GM19099 (cell line): ENCODE measurements around the gene P2RX5.

Experiments
- POLR2A ChIP-seq: IDR thresholded peaks from 3 replicates; pipeline ENCODE4 v1.6.1; 2011; ENCODE audit warnings: low read depth; ENCODE audit not compliant: insufficient read length; ENCODE audit errors: extremely low read depth

Gene P2RX5

DNA sequence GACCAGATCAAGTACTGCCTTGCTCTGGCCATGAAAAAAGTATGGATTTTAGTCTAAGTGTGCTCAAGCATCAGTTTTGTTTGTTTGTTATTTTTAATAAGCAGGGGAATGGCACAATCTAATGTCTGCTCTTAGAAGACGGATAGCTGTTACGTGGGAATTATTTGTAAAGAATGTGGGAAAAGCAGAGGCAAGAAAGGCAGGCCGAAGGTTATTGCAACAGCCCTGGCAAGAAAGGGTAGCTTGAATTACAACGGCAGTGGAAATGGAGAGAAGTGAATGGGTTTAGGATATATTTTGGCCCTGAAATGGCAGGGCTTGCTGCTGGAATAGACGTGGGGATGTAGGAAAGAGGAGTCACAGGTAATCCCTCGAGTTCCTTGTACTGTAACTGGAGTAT, 26.8 kb upstream of the P2RX5 start:
- no peak for TF ChIP-seq POLR2A

GRCh38 chr17:3719265-3719664, 23.3 kb upstream of the P2RX5 start:
- TF ChIP-seq POLR2A: no peak

DNA sequence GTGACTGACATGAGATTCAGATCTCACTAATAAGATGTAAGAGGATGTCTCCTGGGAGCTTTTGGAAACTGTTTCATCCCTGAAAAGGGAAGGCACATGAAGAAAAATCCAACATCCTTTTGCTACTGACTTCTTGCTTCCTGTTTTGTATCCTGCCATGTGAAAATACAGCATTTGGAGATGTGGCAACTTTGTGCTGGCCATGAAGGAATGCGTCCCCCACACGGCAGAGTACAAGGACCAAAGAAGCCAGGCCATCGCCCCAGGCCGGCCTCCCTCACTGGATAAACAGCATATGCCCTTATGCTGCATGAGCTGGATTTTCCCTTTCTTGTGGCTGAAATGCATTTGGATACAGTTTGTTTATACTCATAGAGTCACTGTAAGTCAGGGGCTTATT, 22.2 kb upstream of the P2RX5 start:
- TF ChIP-seq POLR2A: no peak

GRCh38 chr17:3715296-3715695, 19.3 kb upstream of the P2RX5 start:
- TF ChIP-seq POLR2A: no peak

DNA sequence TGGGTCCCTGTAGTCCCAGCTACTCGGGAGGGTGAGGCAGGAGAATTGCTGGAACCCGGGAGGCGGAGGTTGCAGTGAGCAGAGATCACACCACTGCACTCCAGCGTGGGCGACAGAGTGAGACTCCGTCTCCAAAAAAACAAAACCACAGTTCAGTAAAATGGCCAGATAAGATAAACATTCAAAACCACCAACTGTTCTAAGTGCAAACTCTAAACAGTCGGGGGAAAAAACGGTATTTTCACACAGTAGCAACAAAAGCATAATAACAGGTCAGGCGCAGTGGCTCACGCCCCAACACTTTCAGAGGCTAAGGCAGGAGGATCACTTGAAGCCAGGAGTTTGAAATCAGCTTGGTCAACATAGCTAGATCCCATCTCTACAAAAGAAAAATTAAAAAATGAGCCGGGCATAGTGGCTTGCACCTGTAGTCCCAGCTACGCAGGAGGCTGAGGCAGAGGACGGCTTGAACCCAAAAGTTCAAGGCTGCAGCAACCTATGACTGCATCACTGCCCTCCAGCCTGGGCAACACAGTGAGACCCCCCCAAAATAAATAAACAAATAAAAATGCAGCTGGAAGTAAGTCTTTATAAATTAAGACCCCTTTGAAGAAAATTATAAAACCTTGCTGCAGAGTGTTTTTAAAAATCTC, 17.0 kb upstream of the P2RX5 start:
- no peak for TF ChIP-seq POLR2A

- no peak for TF ChIP-seq POLR2A
Measured at GRCh38 chr17:3710951-3711383, 15.0 kb upstream of the P2RX5 start.

DNA sequence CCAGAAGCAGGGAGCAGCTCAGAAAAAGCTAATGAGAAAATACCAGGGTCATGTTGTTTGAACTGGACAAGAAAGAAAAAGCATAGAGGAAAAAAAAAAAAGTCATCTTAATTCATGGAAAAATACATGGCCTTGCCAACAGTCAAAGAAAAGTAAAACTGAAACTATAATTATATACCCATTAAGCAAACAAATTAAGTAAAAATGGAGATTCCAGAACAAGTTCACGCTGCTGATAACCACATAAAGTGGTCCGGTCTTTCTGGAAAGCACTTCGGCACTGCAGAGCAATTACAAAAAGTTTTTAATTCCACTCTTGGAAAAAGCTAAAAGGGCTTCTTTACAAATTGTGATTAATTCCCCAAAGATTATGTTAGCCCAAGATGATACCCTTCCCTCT, 12.4 kb upstream of the P2RX5 start:
- no peak for TF ChIP-seq POLR2A

- TF ChIP-seq POLR2A: no peak
Measured at GRCh38 chr17:3704931-3705717, 9.2 kb upstream of the P2RX5 start.

DNA sequence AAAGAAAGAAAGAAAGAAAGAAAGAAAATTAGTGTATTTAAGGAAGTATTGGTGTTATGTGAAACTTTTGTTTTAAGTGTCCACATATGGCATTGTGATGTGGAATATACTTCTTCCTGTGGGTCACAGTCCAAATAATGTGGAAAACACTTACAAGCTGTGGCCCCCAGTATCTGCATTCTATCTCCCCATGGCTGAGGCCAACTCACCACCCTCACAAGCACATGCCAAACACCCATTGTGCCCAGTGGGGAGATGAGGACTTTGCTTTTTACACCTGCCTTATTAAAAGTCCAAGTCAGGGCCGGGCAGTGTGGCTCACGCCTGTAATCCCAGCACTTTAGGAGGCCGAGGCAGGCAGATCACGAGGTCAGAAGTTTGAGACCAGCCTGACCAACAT, 4.0 kb upstream of the P2RX5 start:
- no peak for TF ChIP-seq POLR2A

- TF ChIP-seq POLR2A: no peak
Measured at GRCh38 chr17:3698139-3698538, 2.2 kb upstream of the P2RX5 start.

DNA sequence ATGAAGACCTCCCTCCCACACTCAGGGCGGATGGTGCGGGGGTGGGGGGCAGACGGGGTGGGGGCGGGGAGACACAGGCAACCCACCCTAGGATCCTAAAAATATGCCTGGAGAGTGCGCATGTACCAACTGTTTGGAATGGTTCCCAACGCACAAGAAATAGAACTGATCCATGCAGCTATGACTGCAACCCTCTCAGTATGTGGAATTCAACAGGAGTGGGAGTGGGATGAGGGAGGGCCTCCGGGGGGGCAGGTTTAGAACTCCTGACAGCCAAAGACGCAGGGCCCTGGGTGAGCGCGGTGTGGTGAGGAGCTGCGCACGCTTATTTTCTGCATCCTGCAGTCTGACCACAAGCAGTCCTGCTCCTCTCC, 1.1 kb upstream of the P2RX5 start:
- TF ChIP-seq POLR2A: no peak

DNA sequence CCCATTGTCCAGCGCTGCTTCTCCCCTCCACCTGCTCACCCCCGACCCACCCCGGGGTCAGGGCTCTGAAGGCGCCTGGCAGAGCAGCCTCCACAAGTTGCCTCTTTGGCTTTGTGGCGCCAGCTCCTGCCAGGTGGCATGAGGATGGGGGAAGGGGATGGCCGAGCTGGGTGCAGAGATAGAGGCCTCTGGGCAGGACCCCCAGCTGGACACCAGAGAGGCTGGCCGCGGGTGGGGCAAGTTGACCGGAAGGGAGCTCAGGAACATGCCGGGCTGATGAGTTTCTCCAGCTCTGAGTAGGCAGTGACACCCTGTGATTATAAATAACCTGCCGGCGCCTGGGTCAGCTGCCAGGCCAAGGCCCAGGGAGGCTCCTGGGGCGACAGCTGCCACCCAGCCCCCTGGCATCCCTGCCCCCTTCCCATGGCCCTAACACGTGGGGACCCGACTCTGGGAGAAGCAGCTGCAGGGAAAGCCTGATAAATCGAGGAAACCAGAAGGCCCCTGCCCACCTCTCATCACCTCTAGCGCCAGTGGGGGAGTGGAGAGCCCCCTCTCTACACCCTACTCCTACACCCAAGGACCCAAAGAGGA, 729 bp downstream of the P2RX5 start:
- TF ChIP-seq POLR2A: no peak

- no peak for TF ChIP-seq POLR2A
Measured at GRCh38 chr17:3693829-3694231, 2.1 kb downstream of the P2RX5 start.

DNA sequence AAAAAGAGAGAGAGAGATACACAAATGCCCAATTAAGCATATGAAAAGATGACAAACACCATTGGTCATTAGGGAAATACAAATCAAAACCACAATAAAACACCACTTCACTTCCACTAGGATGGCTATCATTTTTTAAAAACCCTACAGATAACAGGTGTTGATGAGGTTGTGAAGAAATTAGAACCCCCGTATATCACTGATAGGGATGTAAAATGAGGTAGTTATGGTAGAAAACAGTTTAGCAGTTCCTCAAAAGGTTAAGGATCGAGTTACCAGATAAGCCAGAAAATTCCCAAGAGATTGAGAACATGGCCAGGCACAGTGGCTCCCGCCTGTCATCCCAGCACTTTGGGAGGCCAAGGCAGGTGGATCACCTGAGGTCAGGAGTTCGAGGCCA, 2.8 kb downstream of the P2RX5 start:
- TF ChIP-seq POLR2A: no peak

- TF ChIP-seq POLR2A: no peak
Measured at GRCh38 chr17:3692346-3692745, 3.6 kb downstream of the P2RX5 start.

DNA sequence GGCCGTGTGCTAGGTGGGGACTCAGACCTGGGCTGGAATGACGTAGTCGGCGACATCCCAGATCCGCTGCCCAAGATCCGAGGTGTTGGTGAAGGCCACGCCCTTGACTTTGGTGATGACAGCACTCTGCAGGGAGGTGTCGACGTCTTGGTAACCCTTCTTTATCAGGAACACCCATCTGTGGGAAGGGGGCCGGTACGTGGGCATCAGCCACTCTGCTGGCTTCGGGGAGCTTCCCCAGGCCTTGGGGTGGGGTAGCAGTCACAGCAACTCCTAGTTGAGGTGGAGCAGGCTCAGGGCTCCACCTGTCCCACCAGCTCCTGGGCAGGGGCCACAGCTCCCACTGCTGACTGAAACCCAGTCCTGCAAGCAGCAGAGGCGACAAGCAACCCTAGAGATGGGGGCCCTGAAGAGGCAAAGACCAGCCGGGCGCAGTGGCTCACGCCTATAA, 4.3 kb downstream of the P2RX5 start:
- no peak for TF ChIP-seq POLR2A
